Amygdala (tissue), 56 donors: ENCODE data around the gene KIFC1.
A peak's percentile ranks its signal among the peaks of the same experiment; 100 is the strongest.
"Not testable (repeated sequence)": the region's sequence is repeated elsewhere in the genome, so short reads cannot be mapped to it uniquely, and the experiment has no call there.

Experiments
- DNase-seq, 56 donors: peaks; one replicate each; lab custom pipeline; 2025; lab: John Stamatoyannopoulos, UW

The KIFC1 gene

DNA sequence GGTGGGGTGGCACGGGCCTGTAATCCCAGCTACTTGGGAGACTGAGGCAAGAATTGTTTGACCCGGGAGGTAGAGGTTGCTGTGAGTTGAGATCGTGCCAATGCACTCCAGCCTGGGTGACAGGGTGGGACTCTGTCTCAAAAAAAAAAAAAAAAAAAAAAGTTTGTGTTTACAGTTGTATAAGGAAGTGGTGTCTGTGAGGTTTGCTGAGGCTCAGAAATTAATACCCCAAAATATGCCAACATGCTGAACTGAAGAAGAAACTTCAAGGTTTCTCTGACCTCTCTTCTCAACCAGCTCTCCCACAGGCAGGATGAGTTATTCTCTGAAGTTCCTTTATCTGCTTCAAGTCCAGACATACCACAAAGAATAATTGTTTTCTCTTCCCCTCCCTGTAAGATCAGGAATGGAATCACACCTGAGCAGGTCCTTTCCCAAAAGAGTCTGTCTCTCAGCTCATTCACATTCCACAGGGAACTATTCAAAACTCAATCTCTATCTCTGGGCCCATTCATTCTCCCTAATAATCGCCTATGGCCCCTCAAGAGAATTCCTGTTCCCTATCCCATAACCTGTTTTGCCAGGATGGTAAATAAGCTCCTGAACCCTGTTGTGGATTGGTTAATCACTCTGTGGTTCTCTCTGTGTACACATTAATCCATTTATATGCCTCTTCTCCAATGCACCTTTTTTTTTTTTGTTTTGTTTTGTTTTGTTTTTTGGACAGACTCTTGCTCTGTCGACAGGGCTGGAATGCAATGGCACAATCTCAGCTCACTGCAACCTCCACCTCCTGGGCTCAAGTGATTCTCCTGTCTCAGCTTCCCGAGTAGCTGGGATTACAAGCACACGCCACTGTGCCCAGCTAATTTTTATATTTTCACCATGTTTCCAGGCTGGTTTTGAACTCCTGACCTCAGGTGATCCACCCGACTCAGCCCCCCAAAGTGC, 17.4 kb upstream of the KIFC1 start:
- DNase-seq: no peak

DNA sequence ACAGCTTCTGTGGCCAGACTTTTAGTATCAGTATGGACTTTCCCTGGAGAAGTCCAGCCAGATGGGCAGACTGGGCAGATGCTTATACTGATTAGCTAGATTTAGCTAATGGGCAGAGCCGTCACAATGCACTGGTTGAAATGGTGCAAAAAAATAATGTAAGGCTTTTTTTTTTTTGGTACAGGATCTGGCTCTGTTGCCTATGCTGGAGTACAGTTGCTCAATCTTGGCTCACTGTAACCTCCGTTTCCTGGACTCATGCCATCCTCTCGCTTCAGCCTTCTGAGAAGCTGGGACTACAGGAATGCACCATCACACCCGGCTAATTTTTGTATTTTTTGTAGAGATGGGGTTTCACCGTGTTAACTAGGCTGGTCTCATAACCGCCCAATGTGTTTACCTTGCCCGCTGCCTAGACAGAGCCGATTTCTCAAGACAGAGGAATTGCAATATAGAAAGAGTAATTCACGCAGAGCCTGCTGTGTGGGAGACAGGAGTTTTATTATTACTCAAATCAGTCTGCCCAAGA, 16.4 kb upstream of the KIFC1 start:
- peak in 13 of 56 donors; percentile 0 to 54 (median 4) for DNase-seq

DNA sequence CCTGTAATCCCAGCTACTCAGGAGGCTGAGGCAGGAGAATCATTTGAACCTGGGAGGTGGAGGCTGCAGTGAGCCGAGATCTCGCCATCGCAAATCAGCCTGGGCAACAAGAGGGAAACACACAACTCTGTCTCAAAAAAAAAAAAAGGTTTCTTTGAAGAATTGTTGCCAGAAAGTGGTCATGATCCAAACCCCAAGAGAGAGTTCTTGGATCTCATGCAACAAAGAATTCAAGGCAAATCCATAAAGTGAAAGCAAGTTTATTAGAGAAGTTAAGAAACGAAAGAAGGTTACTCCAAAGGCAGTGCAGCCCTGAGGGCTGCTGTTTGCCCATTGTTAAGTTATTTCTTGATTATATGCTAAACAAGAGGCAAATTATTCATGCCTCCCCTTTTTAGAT, 14.5 kb upstream of the KIFC1 start:
- DNase-seq: no peak

DNA sequence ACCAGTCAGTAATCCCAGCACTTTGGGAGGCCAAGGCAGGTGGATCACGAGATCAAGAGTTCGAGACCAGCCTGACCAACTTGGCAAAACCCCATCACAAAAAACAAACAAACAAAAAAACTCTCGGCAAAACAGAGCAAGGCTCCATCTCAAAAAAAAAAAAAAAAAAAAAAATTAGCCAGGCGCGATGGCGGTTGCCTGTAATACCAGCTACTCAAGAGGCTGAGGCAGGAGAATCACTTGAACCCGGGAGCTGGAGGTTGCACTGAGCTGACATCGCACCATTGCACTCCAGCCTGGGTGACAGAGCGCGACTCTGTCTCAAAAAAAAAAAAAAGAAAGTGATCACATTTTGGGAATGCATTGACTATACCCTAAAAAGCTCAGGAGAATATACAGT, 12.4 kb upstream of the KIFC1 start:
- DNase-seq: not testable (repeated sequence)

DNA sequence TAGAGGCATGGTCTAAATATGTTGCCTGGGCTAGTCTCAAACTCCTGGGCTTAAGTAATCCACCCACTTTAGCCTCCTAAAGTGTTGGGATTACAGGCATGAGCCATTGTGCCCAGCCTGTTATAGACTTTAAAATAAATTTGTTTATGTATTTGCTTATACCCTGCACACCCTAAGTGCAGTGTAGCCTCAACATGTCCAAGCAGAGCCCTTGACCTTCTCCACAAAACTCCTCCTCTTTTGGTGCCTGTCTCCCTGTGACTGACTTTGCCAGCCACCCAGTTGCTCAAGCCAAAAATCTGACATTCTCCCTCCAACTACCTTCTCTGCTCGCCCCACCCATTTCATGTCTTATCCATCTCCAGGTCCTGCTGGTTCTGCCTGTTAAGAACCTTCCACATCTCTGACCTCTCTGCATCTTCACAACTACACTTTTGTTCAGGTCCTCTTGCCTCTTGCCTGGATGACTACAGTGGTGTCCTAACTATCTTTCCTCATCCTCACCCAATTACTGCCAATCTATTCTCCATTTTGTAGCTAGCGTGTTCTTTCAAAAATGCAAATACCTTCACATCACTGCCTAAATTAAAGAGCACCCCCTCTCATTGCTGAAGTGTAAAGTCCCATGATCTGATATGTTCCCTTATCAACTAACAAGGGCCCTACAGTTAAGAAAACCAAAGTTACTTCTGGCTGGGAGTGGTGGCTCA, 11.2 kb upstream of the KIFC1 start:
- no peak for DNase-seq

DNA sequence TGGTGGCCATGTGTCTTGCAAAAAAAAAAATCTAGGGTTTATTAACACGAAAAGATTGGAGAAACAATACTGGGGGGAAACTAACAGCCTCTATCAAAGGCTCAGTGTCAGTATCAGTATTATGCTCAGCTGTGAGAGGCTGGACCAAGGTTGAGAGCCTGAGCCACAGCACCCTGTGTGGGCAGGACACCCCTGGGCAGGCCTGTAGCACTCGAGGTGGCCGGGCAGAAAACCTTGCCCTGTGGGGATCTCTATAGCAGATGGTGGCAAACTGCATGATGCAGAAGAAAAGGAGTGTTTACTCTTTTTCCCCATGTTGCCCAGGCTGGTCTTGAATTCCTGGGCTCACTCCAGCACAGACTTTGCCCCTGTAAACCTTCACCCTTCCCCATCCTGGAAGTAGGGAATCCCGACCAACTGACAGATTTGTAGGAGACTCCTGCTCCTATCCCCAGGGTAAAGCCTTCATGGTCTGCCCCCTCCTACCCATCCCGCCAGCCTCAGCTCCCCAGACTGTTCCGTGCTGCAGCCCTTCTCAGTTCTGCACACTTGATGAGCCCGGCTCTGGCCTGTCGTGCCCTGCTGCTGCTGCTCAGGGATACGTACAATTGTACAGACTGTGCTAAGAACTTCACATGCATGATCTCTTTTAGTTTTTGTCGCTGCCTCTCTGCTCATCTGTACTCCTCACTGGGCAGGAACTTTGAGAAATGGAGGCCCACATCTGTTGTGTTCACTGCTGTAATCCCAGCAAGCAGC, 8.0 kb upstream of the KIFC1 start:
- DNase-seq: no peak

DNA sequence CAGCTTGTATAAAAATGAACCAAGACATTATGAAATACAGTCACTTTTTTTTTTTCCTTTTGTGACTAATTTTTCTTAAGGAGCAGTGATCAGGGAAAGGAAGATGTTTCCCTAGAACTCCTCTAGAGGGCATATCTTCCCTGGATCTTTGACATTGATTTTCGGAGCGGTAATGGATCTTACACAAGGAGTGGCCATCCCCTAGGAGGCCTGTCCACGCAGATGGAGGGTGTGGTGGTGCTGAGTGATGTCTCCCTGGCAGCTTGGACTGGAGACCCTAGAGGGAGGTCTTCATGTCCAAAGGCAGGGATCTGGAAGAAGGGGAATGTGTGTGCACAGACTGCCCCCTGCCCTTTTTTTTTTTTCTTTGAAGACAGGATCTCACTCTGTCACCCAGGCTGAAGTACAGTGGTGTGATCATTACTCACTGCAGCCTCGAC, 7.0 kb upstream of the KIFC1 start:
- DNase-seq: no peak

DNA sequence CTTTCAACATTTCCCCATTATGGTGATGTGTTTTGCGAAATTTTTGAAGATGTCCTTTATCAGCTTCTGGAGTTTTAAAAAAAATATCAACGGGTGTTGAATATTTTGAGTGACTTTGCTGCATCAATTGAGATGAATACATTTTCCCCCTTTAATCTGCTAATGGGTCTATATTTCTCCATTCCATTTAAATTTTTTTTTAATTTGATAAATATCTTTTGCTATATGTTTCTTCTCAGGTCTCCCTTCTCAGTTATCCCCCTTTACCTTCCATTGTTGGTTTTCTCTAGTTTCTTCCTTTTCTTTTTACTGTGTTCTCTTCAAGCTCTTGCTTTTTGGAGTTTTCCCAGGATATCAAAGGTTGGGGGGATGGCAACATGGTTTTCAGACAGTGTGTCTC, 1.4 kb upstream of the KIFC1 start:
- DNase-seq: no peak

DNA sequence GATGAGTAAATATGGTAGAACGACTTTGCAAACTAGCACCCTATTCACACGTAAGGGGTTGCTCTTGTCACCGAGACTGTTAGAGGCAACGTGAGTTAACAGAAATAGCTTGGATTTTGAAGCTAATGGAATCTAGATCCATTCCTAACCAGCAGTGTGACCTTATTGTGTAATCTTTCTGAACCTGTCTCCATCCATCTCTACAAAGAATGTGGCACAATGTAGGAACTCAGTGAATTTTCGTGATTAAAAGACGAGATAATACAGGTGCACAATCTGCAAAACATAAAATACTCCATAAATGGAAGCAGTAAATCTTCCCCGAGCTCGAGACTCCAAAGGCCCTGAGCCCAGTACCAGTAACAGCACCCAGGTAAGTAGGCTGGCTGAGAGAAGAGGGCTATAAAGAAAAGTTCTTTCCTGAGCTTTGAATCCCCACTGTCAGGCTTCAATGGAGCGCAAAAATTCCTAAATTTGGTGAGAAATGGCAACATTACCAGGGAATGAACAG, 801 bp upstream of the KIFC1 start:
- no peak for DNase-seq

DNA sequence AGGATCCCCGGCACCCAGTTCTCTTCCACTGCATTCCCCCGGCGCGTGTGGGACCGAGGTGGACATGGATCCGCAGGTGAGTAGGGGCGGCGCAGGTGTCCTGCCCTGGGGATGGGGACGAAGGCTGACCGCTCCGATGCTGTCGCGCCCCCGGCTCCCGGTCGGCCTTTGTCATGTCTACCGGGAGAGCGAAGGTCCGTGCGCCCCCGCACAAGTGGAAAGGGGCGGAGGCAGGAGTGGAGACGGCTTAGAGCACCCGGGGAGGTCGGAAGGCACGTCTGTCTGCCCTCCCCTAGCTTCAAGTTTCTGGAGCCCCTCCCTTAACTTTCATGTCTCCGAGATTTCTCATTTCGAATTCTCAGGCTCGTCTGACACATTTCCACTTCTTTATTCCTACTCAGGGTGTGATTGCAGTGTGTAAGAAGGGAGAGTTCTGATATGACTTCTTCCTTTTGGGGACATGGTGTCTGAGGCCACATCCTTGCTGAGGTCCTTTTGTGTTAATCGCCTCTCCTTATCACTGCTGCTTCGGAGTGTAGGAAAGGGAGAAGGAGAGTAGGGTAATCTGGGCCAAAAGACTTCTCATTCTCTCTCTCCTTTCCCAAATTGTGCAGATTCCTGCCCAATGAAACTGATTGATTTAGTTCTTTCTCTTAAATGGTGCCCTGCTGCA, 435 bp downstream of the KIFC1 start:
- no peak for DNase-seq

DNA sequence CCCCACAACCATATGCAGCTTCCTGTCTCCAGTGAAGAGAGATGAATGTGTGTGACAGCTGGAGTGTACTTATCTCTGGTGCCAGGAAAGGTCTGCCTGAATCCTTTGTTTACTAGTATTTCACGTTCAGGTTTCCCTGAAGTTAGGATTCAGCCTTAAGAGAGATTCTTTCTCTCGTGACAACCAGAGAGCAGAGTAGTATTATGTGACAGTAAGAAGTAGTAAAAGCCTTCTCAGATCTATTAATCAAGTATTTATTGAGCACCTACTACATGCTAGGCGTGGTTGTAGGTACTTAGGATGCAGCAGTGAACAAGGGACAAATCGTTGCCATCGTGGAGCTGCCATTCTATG, 949 bp downstream of the KIFC1 start:
- DNase-seq: no peak

DNA sequence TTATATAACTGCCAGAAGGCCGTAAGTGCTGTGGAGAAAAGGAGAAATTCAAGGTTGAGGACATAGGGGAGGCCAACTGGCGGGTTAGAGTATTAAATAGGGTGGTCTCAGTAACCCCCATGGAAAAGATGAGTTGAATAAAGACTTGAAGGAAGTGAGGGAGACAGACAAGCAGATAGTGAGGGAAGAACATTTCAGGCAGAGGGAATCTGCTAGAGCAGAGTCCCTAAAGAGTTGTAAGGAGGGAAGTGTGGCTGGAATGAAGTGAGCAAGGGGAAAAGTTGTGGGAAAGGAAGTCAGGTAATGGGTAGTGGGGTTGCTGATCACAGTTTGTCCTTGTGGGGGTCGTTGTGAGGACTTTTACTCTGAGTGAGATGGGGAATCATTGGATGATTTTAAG, 1.4 kb downstream of the KIFC1 start:
- no peak for DNase-seq

DNA sequence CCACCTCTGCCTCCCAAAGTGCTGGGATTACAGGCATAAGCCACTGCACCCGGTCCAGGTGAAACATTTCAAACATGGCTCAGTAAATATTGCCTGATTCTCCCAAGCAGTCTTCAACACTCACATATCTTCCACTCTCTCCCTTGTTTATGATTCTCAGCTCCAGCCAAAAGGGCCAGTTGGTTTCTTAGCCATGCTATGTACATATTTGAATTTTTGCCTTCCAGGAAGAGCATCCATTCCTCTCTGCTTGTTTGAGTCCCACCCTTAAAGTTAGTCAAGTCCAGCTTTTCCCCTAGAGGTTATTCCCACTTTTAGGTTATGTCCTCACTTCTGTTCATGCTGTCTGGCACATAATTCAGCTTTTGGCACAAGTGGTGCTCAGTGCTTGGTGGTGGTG, 5.9 kb downstream of the KIFC1 start:
- DNase-seq: no peak

DNA sequence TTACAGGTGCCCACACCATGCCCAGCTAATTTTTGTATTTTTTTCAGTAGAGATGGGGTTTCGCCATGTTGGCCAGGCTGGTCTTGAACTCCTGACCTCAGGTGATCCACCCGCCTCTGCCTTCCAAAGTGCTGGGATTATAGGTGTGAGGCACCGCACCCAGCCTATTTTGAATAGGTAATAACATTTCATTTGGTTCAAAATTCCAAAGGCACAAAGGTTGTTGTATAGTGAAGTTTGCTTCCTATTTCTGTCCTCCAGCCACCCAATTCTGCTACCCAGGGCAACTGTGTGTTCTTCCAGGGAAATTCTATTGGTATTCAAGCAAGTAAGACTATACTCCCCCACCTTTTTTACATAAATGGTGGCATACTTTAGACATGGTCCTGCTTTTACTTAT, 7.0 kb downstream of the KIFC1 start:
- not testable (repeated sequence) for DNase-seq

DNA sequence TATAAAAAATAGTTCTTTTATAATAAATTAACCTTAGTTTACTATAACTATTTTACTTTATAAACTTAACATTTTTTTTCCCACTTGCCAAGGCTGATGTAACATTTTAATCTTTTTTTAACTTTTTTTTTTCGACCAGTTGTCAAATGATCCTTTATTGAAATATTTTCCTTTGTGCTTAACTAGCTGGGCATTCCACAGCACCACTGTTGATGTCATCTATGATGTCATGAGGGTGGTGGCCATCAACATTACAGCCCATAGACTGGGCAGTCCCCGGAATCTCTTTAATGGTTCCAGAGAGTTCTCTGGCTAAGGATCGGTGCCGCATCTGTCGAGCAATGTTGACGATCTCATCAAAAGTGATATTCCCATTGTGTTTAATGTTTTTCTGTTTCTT, 8.3 kb downstream of the KIFC1 start:
- DNase-seq: not testable (repeated sequence)

DNA sequence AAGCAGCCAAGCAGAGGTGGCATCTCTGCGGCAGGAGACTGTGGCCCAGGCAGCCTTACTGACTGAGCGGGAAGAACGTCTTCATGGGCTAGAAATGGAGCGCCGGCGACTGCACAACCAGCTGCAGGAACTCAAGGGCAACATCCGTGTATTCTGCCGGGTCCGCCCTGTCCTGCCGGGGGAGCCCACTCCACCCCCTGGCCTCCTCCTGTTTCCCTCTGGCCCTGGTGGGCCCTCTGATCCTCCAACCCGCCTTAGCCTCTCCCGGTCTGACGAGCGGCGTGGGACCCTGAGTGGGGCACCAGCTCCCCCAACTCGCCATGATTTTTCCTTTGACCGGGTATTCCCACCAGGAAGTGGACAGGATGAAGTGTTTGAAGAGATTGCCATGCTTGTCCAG, 13.3 kb downstream of the KIFC1 start:
- DNase-seq: no peak

DNA sequence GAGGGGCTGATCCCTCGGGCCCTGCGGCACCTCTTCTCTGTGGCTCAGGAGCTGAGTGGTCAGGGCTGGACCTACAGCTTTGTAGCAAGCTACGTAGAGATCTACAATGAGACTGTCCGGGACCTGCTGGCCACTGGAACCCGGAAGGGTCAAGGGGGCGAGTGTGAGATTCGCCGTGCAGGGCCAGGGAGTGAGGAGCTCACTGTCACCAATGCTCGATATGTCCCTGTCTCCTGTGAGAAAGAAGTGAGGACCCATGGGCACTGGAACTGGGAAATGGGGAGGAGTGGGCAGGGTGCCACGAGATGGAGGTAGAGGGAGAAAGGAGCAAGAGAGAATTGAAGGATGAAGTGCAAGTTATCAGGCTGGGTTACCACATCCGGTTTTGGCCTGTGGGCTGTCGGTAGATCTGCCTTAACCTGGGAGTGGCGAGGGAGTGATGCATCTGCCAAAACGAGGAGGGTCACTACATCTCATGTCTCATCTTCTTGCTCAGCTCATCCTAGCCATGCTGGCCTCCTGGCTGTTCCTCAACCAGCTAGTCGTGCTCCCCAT, 13.8 kb downstream of the KIFC1 start:
- no peak for DNase-seq

DNA sequence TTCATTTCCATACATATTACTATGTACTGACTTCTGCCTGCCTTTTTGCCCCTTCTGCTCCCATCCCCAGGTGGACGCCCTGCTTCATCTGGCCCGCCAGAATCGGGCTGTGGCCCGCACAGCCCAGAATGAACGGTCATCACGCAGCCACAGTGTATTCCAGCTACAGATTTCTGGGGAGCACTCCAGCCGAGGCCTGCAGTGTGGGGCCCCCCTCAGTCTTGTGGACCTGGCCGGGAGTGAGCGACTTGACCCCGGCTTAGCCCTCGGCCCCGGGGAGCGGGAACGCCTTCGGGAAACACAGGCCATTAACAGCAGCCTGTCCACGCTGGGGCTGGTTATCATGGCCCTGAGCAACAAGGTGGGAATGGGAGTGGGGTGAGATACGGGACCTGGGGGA, 14.5 kb downstream of the KIFC1 start:
- no peak for DNase-seq

DNA sequence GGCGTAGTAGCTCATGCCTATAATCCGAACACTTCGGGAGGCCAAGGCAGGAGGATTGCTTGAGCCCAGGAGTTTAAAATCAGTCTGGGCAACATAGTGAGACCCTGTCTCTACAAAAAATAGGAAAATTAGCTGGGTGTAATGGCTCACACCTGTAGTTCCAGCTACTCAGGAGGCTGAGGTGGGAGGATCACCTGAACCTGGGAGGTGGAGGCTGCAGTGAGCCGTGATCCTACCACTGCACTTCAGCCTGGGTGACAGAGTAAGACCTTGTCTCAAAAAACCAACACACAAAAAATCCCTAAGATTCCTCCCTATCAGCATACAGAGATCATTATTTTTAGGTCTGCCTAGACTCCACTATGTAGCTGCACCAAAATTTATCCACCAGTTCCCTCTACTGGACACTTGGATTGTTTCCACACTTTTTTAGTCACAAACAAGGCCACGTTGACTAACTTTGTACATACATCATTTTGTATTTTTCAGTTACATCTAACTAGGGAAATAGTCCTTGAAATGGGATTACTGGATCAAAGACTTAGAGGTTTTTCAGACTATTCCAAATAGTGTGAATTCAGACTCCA, 15.6 kb downstream of the KIFC1 start:
- DNase-seq: no peak
